Neural cell (in vitro differentiated cells): ENCODE data around the gene SLCO2B1. TPM values are rescaled to one million over a fixed set of nuclear protein-coding genes. Genes with fewer than 3 reads are reported as not detected.

Source experiments
- H2AFZ ChIP-seq: fragments of 200-600, 300-800 bp; sonication (generic), shearing (Covaris generic); 2 replicates; pipeline ENCODE4 v1.6.0; 2014; ENCODE audit warnings: low read depth, mild to moderate bottlenecking, antibody characterized with exemption, low read length, moderate library complexity
- H3F3A ChIP-seq: fragments of 200-600 bp; shearing (Covaris generic); 2 replicates; pipeline ENCODE4 v1.6.1; 2016; ENCODE audit warnings: mild to moderate bottlenecking, moderate library complexity, mixed read lengths, antibody characterized with exemption, low read length; ENCODE audit not compliant: insufficient read depth, poor library complexity, severe bottlenecking
- H3K27ac ChIP-seq: fragments of 200-600, 300-800 bp; sonication (generic), shearing (Covaris generic); 2 replicates; pipeline ENCODE4 v1.5.1; 2014; ENCODE audit warnings: mild to moderate bottlenecking, low read length, moderate library complexity
- H3K27me3 ChIP-seq: fragments of 300-800, 200-600 bp; sonication (generic), shearing (Covaris generic); 2 replicates; pipeline ENCODE4 v1.6.0; 2014; ENCODE audit warnings: mild to moderate bottlenecking, low read depth, low read length, moderate library complexity; ENCODE audit not compliant: insufficient read depth
- H3K36me3 ChIP-seq: fragments of 300-800, 200-600 bp; sonication (generic), shearing (Covaris generic); 2 replicates; pipeline ENCODE4 v1.5.1; 2014; ENCODE audit warnings: mild to moderate bottlenecking, antibody characterized with exemption, low read length, moderate library complexity; ENCODE audit not compliant: insufficient read depth
- H3K4me2 ChIP-seq: fragments of 300-800, 200-600 bp; sonication (generic), shearing (Covaris generic); 2 replicates; pipeline ENCODE4 v1.6.0; 2014; ENCODE audit warnings: mild to moderate bottlenecking, low read length
- H3K4me3 ChIP-seq: fragments of 300-800, 200-600 bp; sonication (generic), shearing (Covaris generic); 2 replicates; pipeline ENCODE4 v1.5.1; 2014; ENCODE audit warnings: mild to moderate bottlenecking, low read length, moderate library complexity
- H3K79me2 ChIP-seq: fragments of 200-600 bp; shearing (Covaris generic); replicated peaks from 2 replicates; pipeline ENCODE4 v1.6.0; 2014; ENCODE audit warnings: mild to moderate bottlenecking, low read length, moderate library complexity; ENCODE audit not compliant: insufficient read depth
- H3K9ac ChIP-seq: fragments of 300-800, 200-600 bp; sonication (generic), shearing (Covaris generic); 2 replicates; pipeline ENCODE4 v1.6.1; 2016; ENCODE audit warnings: mild to moderate bottlenecking, low read length, mixed read lengths
- H3K9me2 ChIP-seq: fragments of 200-600 bp; shearing (Covaris generic); 2 replicates; pipeline ENCODE4 v1.6.1; 2016; ENCODE audit warnings: mild to moderate bottlenecking, low read length, mixed read lengths; ENCODE audit not compliant: insufficient read depth
- H3K9me3 ChIP-seq: fragments of 200-600, 300-800 bp; sonication (generic), shearing (Covaris generic); 2 replicates; pipeline ENCODE4 v1.6.1; 2016; ENCODE audit warnings: mild to moderate bottlenecking, mixed run types, low read length, moderate library complexity, mixed read lengths
- H4K20me1 ChIP-seq: fragments of 200-600 bp; shearing (Covaris generic); 2 replicates; pipeline ENCODE4 v1.6.1; 2016; ENCODE audit warnings: mild to moderate bottlenecking, mixed run types; ENCODE audit not compliant: insufficient read depth
- EP300 ChIP-seq: fragments of 450-650 bp; conservative IDR thresholded peaks from 2 replicates; pipeline ENCODE4 v1.6.1; 2014; ENCODE audit warnings: antibody characterized with exemption, mild to moderate bottlenecking, moderate library complexity; ENCODE audit not compliant: poor library complexity, severe bottlenecking
- EZH2 ChIP-seq: fragments of 200-600, 300-800 bp; shearing (Covaris generic), sonication (generic); IDR thresholded peaks from 2 replicates; pipeline ENCODE4 v1.6.1; 2014; ENCODE audit warnings: antibody characterized with exemption, low read length, borderline replicate concordance, mild to moderate bottlenecking; ENCODE audit not compliant: insufficient read depth, poor library complexity, severe bottlenecking
- MXI1 ChIP-seq: fragments of 450-650 bp; conservative IDR thresholded peaks from 2 replicates; pipeline ENCODE4 v1.6.1; 2014; ENCODE audit warnings: antibody characterized with exemption, mild to moderate bottlenecking; ENCODE audit not compliant: poor library complexity, severe bottlenecking
- POLR2AphosphoS5 ChIP-seq: IDR thresholded peaks from 2 replicates; pipeline ENCODE4 v1.6.1; 2012
- RAD21 ChIP-seq: fragments of 450-650 bp; conservative IDR thresholded peaks from 2 replicates; pipeline ENCODE4 v1.6.1; 2014; ENCODE audit warnings: antibody characterized with exemption, mild to moderate bottlenecking, moderate library complexity
- SMC3 ChIP-seq: fragments of 450-650 bp; conservative IDR thresholded peaks from 2 replicates; pipeline ENCODE4 v1.6.1; 2014; ENCODE audit warnings: antibody characterized with exemption, mild to moderate bottlenecking, moderate library complexity; ENCODE audit not compliant: poor library complexity
- TAF1 ChIP-seq: IDR thresholded peaks from 2 replicates; pipeline ENCODE4 v1.6.1; 2012; ENCODE audit warnings: low read depth
- polyA plus RNA-seq: library from polyadenylated mRNA; depleted of rRNA; stranded (reverse); fragments of >200 nt; gene quantifications from 2 replicates; pipeline ENCODE4 v1.2.3, GENCODE V29; 2014
- TF ChIP-seq, protein P1 (sequence below): IDR thresholded peaks from 2 replicates; pipeline ENCODE4 v1.6.1; 2012; ENCODE audit warnings: borderline replicate concordance
- TF ChIP-seq, protein P2 (sequence below): fragments of 450-650 bp; IDR thresholded peaks from 2 replicates; pipeline ENCODE4 v1.5.1; 2014; ENCODE audit warnings: antibody characterized with exemption, mild to moderate bottlenecking, moderate library complexity; ENCODE audit not compliant: poor library complexity, severe bottlenecking

SLCO2B1 gene
- polyA plus RNA-seq, 1 donor from 2014 or later = not detected

DNA sequence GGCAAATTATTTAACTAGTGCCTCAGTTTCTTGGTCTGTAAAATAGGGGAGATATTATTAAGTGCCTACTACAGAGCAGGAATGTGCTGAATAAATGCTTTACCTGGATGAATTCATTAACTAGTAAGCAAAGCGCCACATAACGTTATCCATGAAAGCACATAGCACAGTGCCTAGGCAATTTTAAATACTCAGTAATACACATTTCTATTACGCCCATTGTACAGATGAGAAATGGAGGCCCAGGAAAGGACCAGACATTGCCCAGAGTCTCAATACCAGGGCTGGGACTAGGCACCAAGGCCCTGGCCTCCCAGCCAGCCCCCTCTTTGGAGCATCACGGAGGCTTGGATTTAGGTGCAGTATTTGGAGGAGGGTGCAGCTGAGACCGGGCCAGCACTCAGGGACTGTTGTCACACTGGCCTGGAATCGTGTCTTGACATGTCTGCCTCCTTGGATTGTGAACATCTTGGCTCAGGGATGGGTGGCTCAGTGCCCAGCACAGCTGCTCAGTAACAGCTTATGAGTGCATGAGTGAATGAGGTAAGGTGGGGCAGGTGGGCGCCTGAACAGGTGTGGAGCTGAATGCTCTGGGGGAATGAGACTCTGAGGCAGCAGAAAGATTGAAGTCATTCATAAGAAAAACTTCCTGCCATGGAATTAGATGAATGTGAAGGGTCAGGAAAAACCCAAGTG lies 47.5 kb downstream of the SLCO2B1 start:
- no peaks in the 10 kb centered on the region for H3K79me2 ChIP-seq
- TF ChIP-seq POLR2AphosphoS5 (no peak), RAD21 (no peak), EZH2 (no peak), TAF1 (no peak), SMC3 (no peak), MXI1 (no peak), EP300 (no peak)
- TF ChIP-seq, protein P1, sequence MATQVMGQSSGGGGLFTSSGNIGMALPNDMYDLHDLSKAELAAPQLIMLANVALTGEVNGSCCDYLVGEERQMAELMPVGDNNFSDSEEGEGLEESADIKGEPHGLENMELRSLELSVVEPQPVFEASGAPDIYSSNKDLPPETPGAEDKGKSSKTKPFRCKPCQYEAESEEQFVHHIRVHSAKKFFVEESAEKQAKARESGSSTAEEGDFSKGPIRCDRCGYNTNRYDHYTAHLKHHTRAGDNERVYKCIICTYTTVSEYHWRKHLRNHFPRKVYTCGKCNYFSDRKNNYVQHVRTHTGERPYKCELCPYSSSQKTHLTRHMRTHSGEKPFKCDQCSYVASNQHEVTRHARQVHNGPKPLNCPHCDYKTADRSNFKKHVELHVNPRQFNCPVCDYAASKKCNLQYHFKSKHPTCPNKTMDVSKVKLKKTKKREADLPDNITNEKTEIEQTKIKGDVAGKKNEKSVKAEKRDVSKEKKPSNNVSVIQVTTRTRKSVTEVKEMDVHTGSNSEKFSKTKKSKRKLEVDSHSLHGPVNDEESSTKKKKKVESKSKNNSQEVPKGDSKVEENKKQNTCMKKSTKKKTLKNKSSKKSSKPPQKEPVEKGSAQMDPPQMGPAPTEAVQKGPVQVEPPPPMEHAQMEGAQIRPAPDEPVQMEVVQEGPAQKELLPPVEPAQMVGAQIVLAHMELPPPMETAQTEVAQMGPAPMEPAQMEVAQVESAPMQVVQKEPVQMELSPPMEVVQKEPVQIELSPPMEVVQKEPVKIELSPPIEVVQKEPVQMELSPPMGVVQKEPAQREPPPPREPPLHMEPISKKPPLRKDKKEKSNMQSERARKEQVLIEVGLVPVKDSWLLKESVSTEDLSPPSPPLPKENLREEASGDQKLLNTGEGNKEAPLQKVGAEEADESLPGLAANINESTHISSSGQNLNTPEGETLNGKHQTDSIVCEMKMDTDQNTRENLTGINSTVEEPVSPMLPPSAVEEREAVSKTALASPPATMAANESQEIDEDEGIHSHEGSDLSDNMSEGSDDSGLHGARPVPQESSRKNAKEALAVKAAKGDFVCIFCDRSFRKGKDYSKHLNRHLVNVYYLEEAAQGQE = no peak
- TF ChIP-seq, protein P2, sequence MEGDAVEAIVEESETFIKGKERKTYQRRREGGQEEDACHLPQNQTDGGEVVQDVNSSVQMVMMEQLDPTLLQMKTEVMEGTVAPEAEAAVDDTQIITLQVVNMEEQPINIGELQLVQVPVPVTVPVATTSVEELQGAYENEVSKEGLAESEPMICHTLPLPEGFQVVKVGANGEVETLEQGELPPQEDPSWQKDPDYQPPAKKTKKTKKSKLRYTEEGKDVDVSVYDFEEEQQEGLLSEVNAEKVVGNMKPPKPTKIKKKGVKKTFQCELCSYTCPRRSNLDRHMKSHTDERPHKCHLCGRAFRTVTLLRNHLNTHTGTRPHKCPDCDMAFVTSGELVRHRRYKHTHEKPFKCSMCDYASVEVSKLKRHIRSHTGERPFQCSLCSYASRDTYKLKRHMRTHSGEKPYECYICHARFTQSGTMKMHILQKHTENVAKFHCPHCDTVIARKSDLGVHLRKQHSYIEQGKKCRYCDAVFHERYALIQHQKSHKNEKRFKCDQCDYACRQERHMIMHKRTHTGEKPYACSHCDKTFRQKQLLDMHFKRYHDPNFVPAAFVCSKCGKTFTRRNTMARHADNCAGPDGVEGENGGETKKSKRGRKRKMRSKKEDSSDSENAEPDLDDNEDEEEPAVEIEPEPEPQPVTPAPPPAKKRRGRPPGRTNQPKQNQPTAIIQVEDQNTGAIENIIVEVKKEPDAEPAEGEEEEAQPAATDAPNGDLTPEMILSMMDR = no peak
- no peak overlapping the region for H3K27ac ChIP-seq
- H4K20me1 ChIP-seq = no peaks in the 10 kb centered on the region
- no peak overlapping the region for H3K4me2 ChIP-seq
- no peaks in the 10 kb centered on the region for H3F3A ChIP-seq
- H3K9me3 ChIP-seq = no peaks in the 10 kb centered on the region
- no peaks in the 10 kb centered on the region for H3K36me3 ChIP-seq
- no peaks in the 10 kb centered on the region for H3K27me3 ChIP-seq
- no peak overlapping the region for H3K4me3 ChIP-seq
- H2AFZ ChIP-seq = no peak overlapping the region
- no peaks in the 10 kb centered on the region for H3K9me2 ChIP-seq
- no peak overlapping the region for H3K9ac ChIP-seq

GRCh38 chr11:75199412-75199955 lies 48.6 kb downstream of the SLCO2B1 start:
- H3F3A ChIP-seq = no peaks in the 10 kb centered on the region
- no peaks in the 10 kb centered on the region for H3K27me3 ChIP-seq
- no peak overlapping the region for H2AFZ ChIP-seq
- no peaks in the 10 kb centered on the region for H3K79me2 ChIP-seq
- H3K4me2 ChIP-seq = no peak overlapping the region
- H3K36me3 ChIP-seq = no peaks in the 10 kb centered on the region
- no peak overlapping the region for H3K9ac ChIP-seq
- H3K27ac ChIP-seq = no peak overlapping the region
- H4K20me1 ChIP-seq = no peaks in the 10 kb centered on the region
- TF ChIP-seq TAF1 (no peak), RAD21 (no peak)
- TF ChIP-seq, protein P2 = no peak
- no peak overlapping the region for H3K4me3 ChIP-seq
- no peaks in the 10 kb centered on the region for H3K9me3 ChIP-seq
- H3K9me2 ChIP-seq = no peaks in the 10 kb centered on the region
